SK-N-SH (cell line): ENCODE measurements around the gene ZNF217.
"Not testable (repeated sequence)": the region's sequence is repeated elsewhere in the genome, so short reads cannot be mapped to it uniquely, and the experiment has no call there.

Experiments
- EZH2phosphoT487 ChIP-seq: fragments of 200-600 bp; sonication (generic); IDR thresholded peaks from 2 replicates; pipeline ENCODE4 v1.6.1; 2017; ENCODE audit warnings: low read depth, mixed run types, mild to moderate bottlenecking, antibody characterized with exemption, moderate library complexity, borderline replicate concordance
- MEF2A ChIP-seq: IDR thresholded peaks from 2 replicates; pipeline ENCODE4 v1.4.0; 2012; ENCODE audit warnings: low read depth, borderline replicate concordance
- POLR2AphosphoS5 ChIP-seq: IDR thresholded peaks from 2 replicates; pipeline ENCODE4 v1.6.1; 2012; ENCODE audit warnings: low read depth, low read length
- RCOR1 ChIP-seq: fragments of 150-350 bp; IDR thresholded peaks from 2 replicates; pipeline ENCODE4 v1.6.1; 2017; ENCODE audit warnings: antibody characterized with exemption, low read length
- RFX5 ChIP-seq: IDR thresholded peaks from 2 replicates; pipeline ENCODE4 v1.6.1; 2012; ENCODE audit warnings: mild to moderate bottlenecking, improper control_type of control experiment, low read length
- SIN3A ChIP-seq: IDR thresholded peaks from 2 replicates; pipeline ENCODE4 v1.6.1; 2012; ENCODE audit warnings: low read depth, mild to moderate bottlenecking, low read length, moderate library complexity, borderline replicate concordance
- TAF1 ChIP-seq: IDR thresholded peaks from 2 replicates; pipeline ENCODE4 v1.6.1; 2012; ENCODE audit warnings: low read depth, mild to moderate bottlenecking, low read length, moderate library complexity, borderline replicate concordance
- TCF12 ChIP-seq: IDR thresholded peaks from 2 replicates; pipeline ENCODE4 v1.4.0; 2012
- TF ChIP-seq, protein P1 (sequence below): fragments of 200-600 bp; sonication (generic); IDR thresholded peaks from 2 replicates; pipeline ENCODE4 v1.6.1; 2017; ENCODE audit warnings: antibody characterized with exemption, mild to moderate bottlenecking, moderate library complexity
- TF ChIP-seq, protein P2 (sequence below): IDR thresholded peaks from 2 replicates; pipeline ENCODE4 v1.4.0; 2012; ENCODE audit warnings: low read depth
- TF ChIP-seq, protein P3 (sequence below): IDR thresholded peaks from 2 replicates; pipeline ENCODE4; 2012

DNA sequence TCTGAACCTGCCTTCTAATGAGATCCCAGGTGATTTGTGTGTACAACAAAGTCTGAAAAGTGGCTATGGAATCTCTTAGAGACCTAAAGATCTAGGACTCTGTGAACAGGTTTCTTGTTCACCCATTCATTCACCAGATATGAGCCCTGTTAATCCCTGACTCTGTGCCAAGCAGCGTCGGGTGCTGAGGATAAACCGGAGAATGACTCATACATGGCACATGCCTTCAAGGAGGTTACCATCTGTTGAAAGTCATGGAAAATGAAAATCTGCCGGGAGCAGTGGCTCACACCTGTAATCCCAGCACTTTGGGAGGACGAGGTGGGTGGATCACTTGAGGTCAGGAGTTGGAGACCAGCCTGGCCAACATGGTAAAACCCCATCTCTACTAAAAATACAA is 72.2 kb downstream of the ZNF217 start:
- TF ChIP-seq, protein P1, sequence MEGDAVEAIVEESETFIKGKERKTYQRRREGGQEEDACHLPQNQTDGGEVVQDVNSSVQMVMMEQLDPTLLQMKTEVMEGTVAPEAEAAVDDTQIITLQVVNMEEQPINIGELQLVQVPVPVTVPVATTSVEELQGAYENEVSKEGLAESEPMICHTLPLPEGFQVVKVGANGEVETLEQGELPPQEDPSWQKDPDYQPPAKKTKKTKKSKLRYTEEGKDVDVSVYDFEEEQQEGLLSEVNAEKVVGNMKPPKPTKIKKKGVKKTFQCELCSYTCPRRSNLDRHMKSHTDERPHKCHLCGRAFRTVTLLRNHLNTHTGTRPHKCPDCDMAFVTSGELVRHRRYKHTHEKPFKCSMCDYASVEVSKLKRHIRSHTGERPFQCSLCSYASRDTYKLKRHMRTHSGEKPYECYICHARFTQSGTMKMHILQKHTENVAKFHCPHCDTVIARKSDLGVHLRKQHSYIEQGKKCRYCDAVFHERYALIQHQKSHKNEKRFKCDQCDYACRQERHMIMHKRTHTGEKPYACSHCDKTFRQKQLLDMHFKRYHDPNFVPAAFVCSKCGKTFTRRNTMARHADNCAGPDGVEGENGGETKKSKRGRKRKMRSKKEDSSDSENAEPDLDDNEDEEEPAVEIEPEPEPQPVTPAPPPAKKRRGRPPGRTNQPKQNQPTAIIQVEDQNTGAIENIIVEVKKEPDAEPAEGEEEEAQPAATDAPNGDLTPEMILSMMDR = not testable (repeated sequence)
- not testable (repeated sequence) for TF ChIP-seq TCF12, RCOR1, EZH2phosphoT487, TAF1, MEF2A, SIN3A, RFX5, POLR2AphosphoS5
- TF ChIP-seq, protein P2, sequence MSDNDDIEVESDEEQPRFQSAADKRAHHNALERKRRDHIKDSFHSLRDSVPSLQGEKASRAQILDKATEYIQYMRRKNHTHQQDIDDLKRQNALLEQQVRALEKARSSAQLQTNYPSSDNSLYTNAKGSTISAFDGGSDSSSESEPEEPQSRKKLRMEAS = not testable (repeated sequence)
- TF ChIP-seq, protein P3, sequence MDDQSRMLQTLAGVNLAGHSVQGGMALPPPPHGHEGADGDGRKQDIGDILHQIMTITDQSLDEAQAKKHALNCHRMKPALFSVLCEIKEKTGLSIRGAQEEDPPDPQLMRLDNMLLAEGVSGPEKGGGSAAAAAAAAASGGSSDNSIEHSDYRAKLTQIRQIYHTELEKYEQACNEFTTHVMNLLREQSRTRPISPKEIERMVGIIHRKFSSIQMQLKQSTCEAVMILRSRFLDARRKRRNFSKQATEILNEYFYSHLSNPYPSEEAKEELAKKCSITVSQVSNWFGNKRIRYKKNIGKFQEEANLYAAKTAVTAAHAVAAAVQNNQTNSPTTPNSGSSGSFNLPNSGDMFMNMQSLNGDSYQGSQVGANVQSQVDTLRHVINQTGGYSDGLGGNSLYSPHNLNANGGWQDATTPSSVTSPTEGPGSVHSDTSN = not testable (repeated sequence)
